DND-41 (cell line): ENCODE results near the gene OR4Q3.
"Not testable (repeated sequence)": the region's sequence is repeated elsewhere in the genome, so short reads cannot be mapped to it uniquely, and the experiment has no call there.

Experiments
- EZH2 ChIP-seq: IDR thresholded peaks from 3 replicates; pipeline ENCODE4 v1.6.1; 2012; ENCODE audit warnings: borderline replicate concordance, low read depth, mild to moderate bottlenecking, moderate library complexity, low read length, inconsistent platforms; ENCODE audit not compliant: severe bottlenecking
- TF ChIP-seq, protein P1 (sequence below): IDR thresholded peaks from 2 replicates; pipeline ENCODE4 v1.5.1; 2012; ENCODE audit warnings: borderline replicate concordance, low read length, moderate library complexity, mild to moderate bottlenecking; ENCODE audit not compliant: poor library complexity, severe bottlenecking; ENCODE audit errors: extremely low read depth

DNA sequence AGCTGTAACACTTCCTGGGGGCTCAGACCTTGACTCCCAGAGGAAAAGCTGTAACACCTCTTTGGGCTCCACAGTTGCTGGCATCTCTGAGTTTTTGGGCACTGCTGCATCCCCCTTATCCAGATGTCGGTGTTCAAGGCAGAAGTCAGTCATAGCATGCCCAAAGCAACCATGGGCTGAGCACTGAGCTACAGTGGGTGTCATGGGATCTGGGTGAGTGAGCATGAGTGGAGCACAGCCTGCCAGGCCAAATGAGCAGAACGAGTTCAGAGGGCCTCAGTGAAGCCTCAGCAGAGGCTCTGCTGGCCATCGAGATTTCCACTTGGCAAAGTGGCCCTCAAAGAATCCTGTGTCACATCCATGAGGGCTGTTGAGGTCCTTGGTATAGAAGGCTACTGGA lies 28.1 kb downstream of the OR4Q3 start:
- not testable (repeated sequence) for TF ChIP-seq EZH2
- TF ChIP-seq, protein P1, sequence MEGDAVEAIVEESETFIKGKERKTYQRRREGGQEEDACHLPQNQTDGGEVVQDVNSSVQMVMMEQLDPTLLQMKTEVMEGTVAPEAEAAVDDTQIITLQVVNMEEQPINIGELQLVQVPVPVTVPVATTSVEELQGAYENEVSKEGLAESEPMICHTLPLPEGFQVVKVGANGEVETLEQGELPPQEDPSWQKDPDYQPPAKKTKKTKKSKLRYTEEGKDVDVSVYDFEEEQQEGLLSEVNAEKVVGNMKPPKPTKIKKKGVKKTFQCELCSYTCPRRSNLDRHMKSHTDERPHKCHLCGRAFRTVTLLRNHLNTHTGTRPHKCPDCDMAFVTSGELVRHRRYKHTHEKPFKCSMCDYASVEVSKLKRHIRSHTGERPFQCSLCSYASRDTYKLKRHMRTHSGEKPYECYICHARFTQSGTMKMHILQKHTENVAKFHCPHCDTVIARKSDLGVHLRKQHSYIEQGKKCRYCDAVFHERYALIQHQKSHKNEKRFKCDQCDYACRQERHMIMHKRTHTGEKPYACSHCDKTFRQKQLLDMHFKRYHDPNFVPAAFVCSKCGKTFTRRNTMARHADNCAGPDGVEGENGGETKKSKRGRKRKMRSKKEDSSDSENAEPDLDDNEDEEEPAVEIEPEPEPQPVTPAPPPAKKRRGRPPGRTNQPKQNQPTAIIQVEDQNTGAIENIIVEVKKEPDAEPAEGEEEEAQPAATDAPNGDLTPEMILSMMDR, result not testable (repeated sequence)
